ENCODE data around the gene ISG20L2. TPM values are rescaled to one million over a fixed set of nuclear protein-coding genes. Genes with fewer than 3 reads are reported as not detected.

ISG20L2 gene
- polyA plus RNA-seq, 1 of the 3 experiments (the other 2 are of a cell fraction) = 31.6 TPM

DNA sequence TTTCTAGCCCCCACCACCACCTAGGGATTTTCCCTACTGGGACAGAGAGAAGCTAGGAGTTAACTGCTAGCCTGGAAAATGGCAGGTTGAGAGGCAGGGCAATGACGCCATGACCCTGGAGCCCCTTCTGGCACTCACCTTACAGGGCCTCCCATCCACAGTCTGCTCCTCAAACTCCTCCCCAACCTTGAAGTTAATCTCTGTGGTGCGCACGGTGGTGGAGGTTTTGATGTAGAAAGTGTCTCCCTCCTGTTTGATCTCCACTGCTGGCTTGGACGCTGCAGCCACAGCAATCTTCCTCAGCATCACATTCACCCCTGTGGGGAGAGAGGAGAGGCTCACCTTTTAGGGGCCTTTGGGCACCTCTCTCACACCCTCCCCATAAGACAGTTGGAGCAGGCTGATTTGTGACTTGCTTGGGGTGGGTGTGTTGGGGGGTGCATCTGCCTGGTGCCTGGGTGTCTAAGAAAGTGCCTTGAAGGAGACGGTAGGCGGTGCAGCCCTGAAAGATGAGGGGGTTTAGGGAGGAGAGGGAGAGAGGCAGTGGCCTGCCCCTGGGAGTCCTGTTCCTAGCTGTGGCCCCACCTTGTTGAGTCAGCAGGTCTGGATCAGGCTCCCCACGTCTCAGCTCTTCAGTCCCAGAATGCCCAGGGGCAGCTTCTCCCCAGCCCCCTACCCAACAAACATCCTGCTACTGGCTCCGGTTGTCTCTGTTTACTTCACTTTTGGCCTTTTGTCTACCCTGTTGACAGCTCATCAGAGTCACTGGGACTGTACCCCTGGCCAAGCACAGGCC, 27.6 kb downstream of the ISG20L2 start:
- no peak overlapping the region for H3K4me3 ChIP-seq (ENCODE audit: low read depth in 2 of 2, low read length in 1 of 2)
- H3K9ac ChIP-seq = no peak overlapping the region
- H4K20me1 ChIP-seq (ENCODE audit: insufficient read depth) = no peaks in the 10 kb centered on the region
- TF ChIP-seq GABPA (IDR thresholded peaks at IDR 0.05; ENCODE audit: low read depth) (no peak), JUND (IDR thresholded peaks at IDR 0.05) (no peak), SIN3A (IDR thresholded peaks at IDR 0.05; ENCODE audit: borderline replicate concordance, low read depth, low read length) (no peak), TAF1 (IDR thresholded peaks at IDR 0.05; ENCODE audit: borderline replicate concordance, low read depth, low read length) (no peak), RCOR1 (IDR thresholded peaks at IDR 0.05; ENCODE audit: low read length) (no peak), CHD2 (IDR thresholded peaks at IDR 0.05; ENCODE audit: low read length, partially characterized antibody) (no peak), TEAD4 (IDR thresholded peaks at IDR 0.05; ENCODE audit: borderline replicate concordance, insufficient read depth) (no peak), GATA2 (CRISPR knock-in tag; IDR thresholded peaks at IDR 0.05) (no peak)
- TF ChIP-seq, protein P1, sequence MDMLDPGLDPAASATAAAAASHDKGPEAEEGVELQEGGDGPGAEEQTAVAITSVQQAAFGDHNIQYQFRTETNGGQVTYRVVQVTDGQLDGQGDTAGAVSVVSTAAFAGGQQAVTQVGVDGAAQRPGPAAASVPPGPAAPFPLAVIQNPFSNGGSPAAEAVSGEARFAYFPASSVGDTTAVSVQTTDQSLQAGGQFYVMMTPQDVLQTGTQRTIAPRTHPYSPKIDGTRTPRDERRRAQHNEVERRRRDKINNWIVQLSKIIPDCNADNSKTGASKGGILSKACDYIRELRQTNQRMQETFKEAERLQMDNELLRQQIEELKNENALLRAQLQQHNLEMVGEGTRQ (IDR thresholded peaks at IDR 0.05; ENCODE audit: borderline replicate concordance, low read depth, low read length) = no peak
- TF ChIP-seq, protein P2, sequence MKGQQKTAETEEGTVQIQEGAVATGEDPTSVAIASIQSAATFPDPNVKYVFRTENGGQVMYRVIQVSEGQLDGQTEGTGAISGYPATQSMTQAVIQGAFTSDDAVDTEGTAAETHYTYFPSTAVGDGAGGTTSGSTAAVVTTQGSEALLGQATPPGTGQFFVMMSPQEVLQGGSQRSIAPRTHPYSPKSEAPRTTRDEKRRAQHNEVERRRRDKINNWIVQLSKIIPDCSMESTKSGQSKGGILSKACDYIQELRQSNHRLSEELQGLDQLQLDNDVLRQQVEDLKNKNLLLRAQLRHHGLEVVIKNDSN (IDR thresholded peaks at IDR 0.05; ENCODE audit: borderline replicate concordance, low read depth) = no peak
- no peaks in the 10 kb centered on the region for H3K79me2 ChIP-seq (ENCODE audit: insufficient read depth)
- peaks cover 26 to 62% of the 10 kb centered on the region in 2 experiments for H3K4me1 ChIP-seq (ENCODE audit: control insufficient read depth in 1 of 2, insufficient read depth in 2 of 2, low read depth in 1 of 2, low read length in 1 of 2)
- H3K36me3 ChIP-seq (replicated peaks in 1 of 2; ENCODE audit: control insufficient read depth in 1 of 2, insufficient read depth in 2 of 2, low read length in 1 of 2) = peaks cover 0 to 18% of the 10 kb centered on the region in 2 experiments
- POLR2A ChIA-PET = interaction anchor here (1.1 to 1.8 kb wide), 2 partner anchors 9 to 10 kb away, joined by 6 to 7 read pairs; no protein-coding TSS in a partner anchor
- H3K9me3 ChIP-seq = no peaks in the 10 kb centered on the region
- CTCF ChIA-PET = interaction anchor here (1.2 to 45.5 kb wide), 6 partner anchors 5 to 189 kb away, joined by 3 to 2702 read pairs (median 7); partner anchors contain the start of genes CRABP2, ISG20L2, METTL25B and NES
- H3K9me2 ChIP-seq = no peaks in the 10 kb centered on the region
- DNase-seq = no peak
- no peaks in the 10 kb centered on the region for H3K27me3 ChIP-seq (ENCODE audit: insufficient read depth)
- H3K27ac ChIP-seq (ENCODE audit: low read depth in 2 of 2, low read length in 1 of 2) = peak overlapping the region in 1 of 2 experiments; percentile 1; a peak in 1 of 4 replicates
- H3K4me2 ChIP-seq = no peak overlapping the region
- 87% methylated on average over 8 of the region's 8 CpGs for WGBS (ENCODE audit: low lambda C conversion rate)
- H2AFZ ChIP-seq (ENCODE audit: low read depth) = no peak overlapping the region
- H3F3A ChIP-seq (replicated peaks; ENCODE audit: insufficient read depth) = peaks cover 11% of the 10 kb centered on the region

DNA sequence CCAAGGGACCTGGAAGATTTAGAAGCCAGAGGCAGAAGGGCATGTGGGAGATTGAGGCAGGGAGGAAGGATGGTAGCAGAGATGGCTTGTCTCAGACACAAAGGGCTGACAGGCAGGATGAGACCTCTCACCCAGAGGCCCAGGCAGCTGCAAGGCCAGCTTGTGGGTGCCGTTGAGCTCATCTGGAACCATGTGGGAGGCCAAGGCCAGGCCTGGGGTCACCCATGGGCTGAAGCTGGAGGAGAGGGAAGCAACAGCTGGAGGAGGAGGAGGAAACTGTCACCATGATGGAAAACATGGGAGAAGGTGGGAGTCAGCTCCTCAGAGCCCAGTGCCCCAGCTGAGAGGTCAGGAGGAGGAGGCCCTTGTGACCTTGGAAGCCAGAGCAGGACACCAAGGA, 29.6 kb downstream of the ISG20L2 start:
- ChIA-PET CTCF (interaction anchor here (0.6 to 45.5 kb wide), 6 partner anchors 4 to 193 kb away, joined by 3 to 2702 read pairs (median 4); partner anchors contain the start of genes CRABP2, ISG20L2, METTL25B and MRPL24), POLR2A (interaction anchor here (0.9 to 2.0 kb wide), 3 partner anchors 8 to 12 kb away, joined by 3 to 7 read pairs (median 4); no protein-coding TSS in a partner anchor)
- Histone ChIP-seq H3K27me3 (ENCODE audit: insufficient read depth) (no peaks in the 10 kb centered on the region), H2AFZ (ENCODE audit: low read depth) (no peak overlapping the region), H4K20me1 (ENCODE audit: insufficient read depth) (no peaks in the 10 kb centered on the region), H3K9ac (no peak overlapping the region), H3K4me2 (no peak overlapping the region), H3K4me1 (ENCODE audit: control insufficient read depth in 1 of 2, insufficient read depth in 2 of 2, low read depth in 1 of 2, low read length in 1 of 2) (peaks cover 11 to 49% of the 10 kb centered on the region in 2 experiments), H3K27ac (ENCODE audit: low read depth in 2 of 2, low read length in 1 of 2) (no peak overlapping the region; a peak in 1 of 4 replicates), H3K9me2 (no peaks in the 10 kb centered on the region), H3K36me3 (replicated peaks in 1 of 2; ENCODE audit: control insufficient read depth in 1 of 2, insufficient read depth in 2 of 2, low read length in 1 of 2) (peaks cover 0 to 18% of the 10 kb centered on the region in 2 experiments), H3F3A (replicated peaks; ENCODE audit: insufficient read depth) (peaks cover 13% of the 10 kb centered on the region), H3K4me3 (ENCODE audit: low read depth in 2 of 2, low read length in 1 of 2) (no peak overlapping the region), H3K9me3 (no peaks in the 10 kb centered on the region), H3K79me2 (ENCODE audit: insufficient read depth) (no peaks in the 10 kb centered on the region)
- TF ChIP-seq, protein P3, sequence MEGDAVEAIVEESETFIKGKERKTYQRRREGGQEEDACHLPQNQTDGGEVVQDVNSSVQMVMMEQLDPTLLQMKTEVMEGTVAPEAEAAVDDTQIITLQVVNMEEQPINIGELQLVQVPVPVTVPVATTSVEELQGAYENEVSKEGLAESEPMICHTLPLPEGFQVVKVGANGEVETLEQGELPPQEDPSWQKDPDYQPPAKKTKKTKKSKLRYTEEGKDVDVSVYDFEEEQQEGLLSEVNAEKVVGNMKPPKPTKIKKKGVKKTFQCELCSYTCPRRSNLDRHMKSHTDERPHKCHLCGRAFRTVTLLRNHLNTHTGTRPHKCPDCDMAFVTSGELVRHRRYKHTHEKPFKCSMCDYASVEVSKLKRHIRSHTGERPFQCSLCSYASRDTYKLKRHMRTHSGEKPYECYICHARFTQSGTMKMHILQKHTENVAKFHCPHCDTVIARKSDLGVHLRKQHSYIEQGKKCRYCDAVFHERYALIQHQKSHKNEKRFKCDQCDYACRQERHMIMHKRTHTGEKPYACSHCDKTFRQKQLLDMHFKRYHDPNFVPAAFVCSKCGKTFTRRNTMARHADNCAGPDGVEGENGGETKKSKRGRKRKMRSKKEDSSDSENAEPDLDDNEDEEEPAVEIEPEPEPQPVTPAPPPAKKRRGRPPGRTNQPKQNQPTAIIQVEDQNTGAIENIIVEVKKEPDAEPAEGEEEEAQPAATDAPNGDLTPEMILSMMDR (IDR thresholded peaks at IDR 0.05) = no peak
- TF ChIP-seq RAD21 (IDR thresholded peaks at IDR 0.05; ENCODE audit: low read length) (no peak), NRF1 (IDR thresholded peaks at IDR 0.05; ENCODE audit: low read depth, low read length) (no peak)
- TF ChIP-seq, protein P1 (IDR thresholded peaks at IDR 0.05; ENCODE audit: borderline replicate concordance, low read depth, low read length) = no peak
- TF ChIP-seq, protein P4, sequence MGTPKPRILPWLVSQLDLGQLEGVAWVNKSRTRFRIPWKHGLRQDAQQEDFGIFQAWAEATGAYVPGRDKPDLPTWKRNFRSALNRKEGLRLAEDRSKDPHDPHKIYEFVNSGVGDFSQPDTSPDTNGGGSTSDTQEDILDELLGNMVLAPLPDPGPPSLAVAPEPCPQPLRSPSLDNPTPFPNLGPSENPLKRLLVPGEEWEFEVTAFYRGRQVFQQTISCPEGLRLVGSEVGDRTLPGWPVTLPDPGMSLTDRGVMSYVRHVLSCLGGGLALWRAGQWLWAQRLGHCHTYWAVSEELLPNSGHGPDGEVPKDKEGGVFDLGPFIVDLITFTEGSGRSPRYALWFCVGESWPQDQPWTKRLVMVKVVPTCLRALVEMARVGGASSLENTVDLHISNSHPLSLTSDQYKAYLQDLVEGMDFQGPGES (IDR thresholded peaks at IDR 0.05; ENCODE audit: low read depth, low read length) = no peak
- TF ChIP-seq, protein P5, sequence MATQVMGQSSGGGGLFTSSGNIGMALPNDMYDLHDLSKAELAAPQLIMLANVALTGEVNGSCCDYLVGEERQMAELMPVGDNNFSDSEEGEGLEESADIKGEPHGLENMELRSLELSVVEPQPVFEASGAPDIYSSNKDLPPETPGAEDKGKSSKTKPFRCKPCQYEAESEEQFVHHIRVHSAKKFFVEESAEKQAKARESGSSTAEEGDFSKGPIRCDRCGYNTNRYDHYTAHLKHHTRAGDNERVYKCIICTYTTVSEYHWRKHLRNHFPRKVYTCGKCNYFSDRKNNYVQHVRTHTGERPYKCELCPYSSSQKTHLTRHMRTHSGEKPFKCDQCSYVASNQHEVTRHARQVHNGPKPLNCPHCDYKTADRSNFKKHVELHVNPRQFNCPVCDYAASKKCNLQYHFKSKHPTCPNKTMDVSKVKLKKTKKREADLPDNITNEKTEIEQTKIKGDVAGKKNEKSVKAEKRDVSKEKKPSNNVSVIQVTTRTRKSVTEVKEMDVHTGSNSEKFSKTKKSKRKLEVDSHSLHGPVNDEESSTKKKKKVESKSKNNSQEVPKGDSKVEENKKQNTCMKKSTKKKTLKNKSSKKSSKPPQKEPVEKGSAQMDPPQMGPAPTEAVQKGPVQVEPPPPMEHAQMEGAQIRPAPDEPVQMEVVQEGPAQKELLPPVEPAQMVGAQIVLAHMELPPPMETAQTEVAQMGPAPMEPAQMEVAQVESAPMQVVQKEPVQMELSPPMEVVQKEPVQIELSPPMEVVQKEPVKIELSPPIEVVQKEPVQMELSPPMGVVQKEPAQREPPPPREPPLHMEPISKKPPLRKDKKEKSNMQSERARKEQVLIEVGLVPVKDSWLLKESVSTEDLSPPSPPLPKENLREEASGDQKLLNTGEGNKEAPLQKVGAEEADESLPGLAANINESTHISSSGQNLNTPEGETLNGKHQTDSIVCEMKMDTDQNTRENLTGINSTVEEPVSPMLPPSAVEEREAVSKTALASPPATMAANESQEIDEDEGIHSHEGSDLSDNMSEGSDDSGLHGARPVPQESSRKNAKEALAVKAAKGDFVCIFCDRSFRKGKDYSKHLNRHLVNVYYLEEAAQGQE (IDR thresholded peaks at IDR 0.05; ENCODE audit: low read depth, low read length) = no peak
- WGBS (ENCODE audit: low lambda C conversion rate) = 40% methylated on average over 1 of the region's 1 CpG
- DNase-seq = no peak

Measured in SK-N-SH (cell line).